Activated naive CD4-positive, alpha-beta T cell treated with anti-CD3 and anti-CD28 coated beads, Interleukin-2, amount 10 ng/mL, durations not matched to agents 7 days and 5 days (primary cell): ENCODE measurements around the gene TBC1D8.
"Not testable (repeated sequence)": the region's sequence is repeated elsewhere in the genome, so short reads cannot be mapped to it uniquely, and the experiment has no call there.

Experiments used
- CTCF ChIA-PET: fragments of 350-600 bp; sonication (Branson Sonifier 250); formaldehyde crosslinking; loops from one replicate; lab custom pipeline; 2021; ENCODE audit warnings: antibody characterized with exemption; lab: Charles Lee
- DNase-seq: peaks from one replicate; pipeline ENCODE4 v3.0.0-alpha.2; 2020
- H3K27ac Mint-ChIP-seq: one replicate; pipeline ENCODE4 v1.8.0; 2021; ENCODE audit warnings: mild to moderate bottlenecking, moderate library complexity, mixed read lengths
- H3K27me3 Mint-ChIP-seq: one replicate; pipeline ENCODE4 v1.8.0; 2021; ENCODE audit warnings: mild to moderate bottlenecking, mixed read lengths
- H3K36me3 Mint-ChIP-seq: one replicate; pipeline ENCODE4 v1.8.0; 2021; ENCODE audit warnings: mixed read lengths
- H3K4me1 Mint-ChIP-seq: one replicate; pipeline ENCODE4 v1.8.0; 2021; ENCODE audit warnings: mixed read lengths
- H3K4me3 Mint-ChIP-seq: one replicate; pipeline ENCODE4 v1.8.0; 2021; ENCODE audit warnings: mild to moderate bottlenecking, moderate library complexity, mixed read lengths
- H3K9me3 Mint-ChIP-seq: one replicate; pipeline ENCODE4 v1.8.0; 2021; ENCODE audit warnings: mixed read lengths

The TBC1D8 gene

DNA sequence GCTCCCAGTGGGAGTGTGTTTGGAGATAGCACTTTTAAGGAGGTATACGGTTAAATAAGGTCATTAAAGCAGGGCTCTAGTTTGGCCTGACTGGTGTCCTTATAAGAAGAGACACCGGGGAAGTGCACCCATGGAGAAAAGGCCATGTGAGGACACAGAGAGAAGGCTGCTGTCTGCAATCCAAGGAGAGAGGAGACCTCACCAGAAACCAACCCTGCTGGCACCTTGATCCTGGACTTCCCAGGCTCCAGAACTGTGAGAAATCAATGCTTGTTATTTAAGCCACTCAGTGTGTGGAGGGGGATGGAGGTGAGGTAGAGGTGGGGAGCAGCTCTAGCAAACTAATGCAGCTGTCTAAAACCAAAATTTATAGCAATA lies 87.1 kb downstream of the TBC1D8 start:
- no peak for DNase-seq
- Mint-ChIP-seq H3K4me3 (no peak overlapping the region), H3K27me3 (no peaks in the 10 kb centered on the region), H3K27ac (no peak overlapping the region), H3K36me3 (no peaks in the 10 kb centered on the region), H3K9me3 (no peaks in the 10 kb centered on the region), H3K4me1 (no peaks in the 10 kb centered on the region)
- CTCF ChIA-PET: no interaction called here

- no peaks in the 10 kb centered on the region for H3K27me3 Mint-ChIP-seq
- CTCF ChIA-PET: interaction anchor here (0.6 to 0.9 kb wide), 2 partner anchors 12 to 51 kb away, joined by 3 read pairs; no protein-coding TSS in a partner anchor
- H3K27ac Mint-ChIP-seq: no peak overlapping the region
- no peaks in the 10 kb centered on the region for H3K36me3 Mint-ChIP-seq
- H3K4me3 Mint-ChIP-seq: no peak overlapping the region
- no peak for DNase-seq
- no peaks in the 10 kb centered on the region for H3K9me3 Mint-ChIP-seq
- H3K4me1 Mint-ChIP-seq: no peaks in the 10 kb centered on the region
These were observed 87.6 kb downstream of the TBC1D8 start for GRCh38 chr2:101063352-101064124.

- Mint-ChIP-seq H3K9me3 (no peaks in the 10 kb centered on the region), H3K27me3 (no peaks in the 10 kb centered on the region), H3K27ac (no peak overlapping the region), H3K4me1 (no peaks in the 10 kb centered on the region), H3K36me3 (no peaks in the 10 kb centered on the region), H3K4me3 (no peak overlapping the region)
- DNase-seq: no peak
- CTCF ChIA-PET: no interaction called here
These were observed 92.8 kb downstream of the TBC1D8 start for GRCh38 chr2:101058386-101058785.

DNA sequence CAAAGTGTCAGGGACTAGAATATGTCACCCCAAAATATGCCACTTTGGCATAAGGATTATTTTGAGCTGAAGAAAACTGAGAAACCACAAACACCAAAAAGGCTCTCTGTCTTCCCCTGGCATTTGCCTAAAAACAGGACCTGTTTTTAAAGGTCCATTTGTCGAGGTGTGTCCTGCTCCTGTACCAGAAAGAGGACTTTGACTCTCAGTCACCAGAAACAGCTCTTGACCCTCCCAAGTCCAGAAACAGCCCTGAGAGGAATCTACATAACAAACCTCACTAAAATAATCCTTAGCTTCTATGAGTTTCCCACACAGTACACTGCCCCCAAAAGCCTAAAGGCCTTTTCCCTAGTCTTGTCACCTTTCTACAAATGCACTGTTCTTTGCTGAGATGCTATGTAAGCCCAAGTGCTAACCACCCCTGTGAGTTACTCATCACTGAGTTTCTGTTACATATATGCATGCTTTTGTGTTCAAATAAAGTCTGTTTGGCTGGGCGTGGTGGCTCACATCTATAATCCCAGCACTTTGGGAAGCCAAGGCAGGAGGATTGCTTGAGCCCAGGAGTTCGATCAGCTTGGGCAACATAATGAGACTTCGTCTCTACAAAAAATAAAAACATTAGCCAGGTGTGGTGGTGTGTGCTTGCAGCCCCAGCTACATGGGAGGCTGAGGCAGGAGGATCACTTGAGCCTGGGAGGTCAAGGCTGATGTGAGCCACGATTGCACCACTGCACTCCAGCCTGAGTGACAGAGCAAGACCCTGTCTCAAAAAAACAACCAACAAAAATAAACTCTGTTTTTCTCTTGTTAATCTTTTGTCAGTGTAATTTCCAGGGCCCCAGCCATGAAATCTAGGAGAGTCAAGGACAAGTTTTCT lies 93.9 kb downstream of the TBC1D8 start:
- no peak for DNase-seq
- H3K9me3 Mint-ChIP-seq: no peaks in the 10 kb centered on the region
- no peaks in the 10 kb centered on the region for H3K27me3 Mint-ChIP-seq
- no peak overlapping the region for H3K27ac Mint-ChIP-seq
- no peaks in the 10 kb centered on the region for H3K4me1 Mint-ChIP-seq
- no peak overlapping the region for H3K4me3 Mint-ChIP-seq
- CTCF ChIA-PET: no interaction called here
- no peaks in the 10 kb centered on the region for H3K36me3 Mint-ChIP-seq

DNA sequence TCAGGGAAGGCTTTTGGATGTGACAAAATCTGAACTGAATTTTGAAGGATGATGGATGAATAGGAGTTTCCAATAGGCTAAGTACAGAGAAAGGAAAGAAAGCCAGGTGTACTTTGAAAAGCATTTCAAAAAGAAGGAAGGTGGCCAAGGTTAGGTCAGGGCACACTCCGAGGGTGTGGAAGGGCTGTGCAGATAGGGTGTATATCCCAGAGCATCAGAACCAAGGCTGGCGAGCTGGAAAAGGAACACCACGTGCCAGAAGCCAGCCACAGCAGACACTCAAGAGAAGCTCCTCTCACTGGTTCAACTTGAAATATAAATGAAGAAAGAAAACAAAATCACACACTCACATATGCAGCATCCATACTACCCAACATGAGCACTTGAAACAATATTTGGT lies 98.1 kb downstream of the TBC1D8 start:
- CTCF ChIA-PET: no interaction called here
- Mint-ChIP-seq H3K4me1 (no peaks in the 10 kb centered on the region), H3K9me3 (no peaks in the 10 kb centered on the region), H3K4me3 (no peak overlapping the region), H3K27me3 (no peaks in the 10 kb centered on the region), H3K27ac (no peak overlapping the region), H3K36me3 (no peaks in the 10 kb centered on the region)
- no peak for DNase-seq

- Mint-ChIP-seq H3K9me3 (no peaks in the 10 kb centered on the region), H3K27ac (no peak overlapping the region), H3K4me1 (no peaks in the 10 kb centered on the region), H3K27me3 (no peaks in the 10 kb centered on the region), H3K4me3 (no peak overlapping the region), H3K36me3 (no peaks in the 10 kb centered on the region)
- DNase-seq: no peak
- CTCF ChIA-PET: interaction anchor here (1.1 kb wide), 1 partner anchor 11 kb away, joined by 3 read pairs; no protein-coding TSS in a partner anchor
These were observed 99.0 kb downstream of the TBC1D8 start for GRCh38 chr2:101052147-101052546.

DNA sequence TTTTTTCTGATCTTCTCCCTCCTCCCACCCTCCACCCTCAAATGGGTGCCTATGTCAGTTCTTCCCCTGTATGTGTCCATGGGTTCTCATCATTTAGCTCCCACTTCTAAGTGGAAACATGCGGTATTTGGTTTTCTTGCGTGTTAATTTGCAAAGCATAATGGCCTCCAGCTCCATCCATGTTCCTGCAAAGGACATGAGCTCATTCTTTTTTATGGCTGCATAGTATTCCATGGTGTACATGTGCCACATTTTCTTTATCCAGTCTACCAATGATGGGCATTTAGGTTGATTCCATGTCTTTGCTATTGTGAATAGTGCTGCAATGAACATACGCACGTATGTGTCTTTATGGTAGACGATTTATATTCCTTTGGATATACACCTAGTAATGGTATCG lies 100.3 kb downstream of the TBC1D8 start:
- H3K27me3 Mint-ChIP-seq, H3K36me3 Mint-ChIP-seq, H3K4me3 Mint-ChIP-seq, DNase-seq, H3K27ac Mint-ChIP-seq, H3K4me1 Mint-ChIP-seq, H3K9me3 Mint-ChIP-seq: not testable (repeated sequence)
- CTCF ChIA-PET: interaction anchor here (1.1 kb wide), 1 partner anchor 12 kb away, joined by 3 read pairs; no protein-coding TSS in a partner anchor

- CTCF ChIA-PET: no interaction called here
- H3K27ac Mint-ChIP-seq: no peak overlapping the region
- H3K36me3 Mint-ChIP-seq: no peaks in the 10 kb centered on the region
- no peaks in the 10 kb centered on the region for H3K4me1 Mint-ChIP-seq
- no peaks in the 10 kb centered on the region for H3K9me3 Mint-ChIP-seq
- no peak for DNase-seq
- H3K27me3 Mint-ChIP-seq: peaks cover 10% of the 10 kb centered on the region
- no peak overlapping the region for H3K4me3 Mint-ChIP-seq
These were observed 102.4 kb downstream of the TBC1D8 start for GRCh38 chr2:101048756-101049155.

DNA sequence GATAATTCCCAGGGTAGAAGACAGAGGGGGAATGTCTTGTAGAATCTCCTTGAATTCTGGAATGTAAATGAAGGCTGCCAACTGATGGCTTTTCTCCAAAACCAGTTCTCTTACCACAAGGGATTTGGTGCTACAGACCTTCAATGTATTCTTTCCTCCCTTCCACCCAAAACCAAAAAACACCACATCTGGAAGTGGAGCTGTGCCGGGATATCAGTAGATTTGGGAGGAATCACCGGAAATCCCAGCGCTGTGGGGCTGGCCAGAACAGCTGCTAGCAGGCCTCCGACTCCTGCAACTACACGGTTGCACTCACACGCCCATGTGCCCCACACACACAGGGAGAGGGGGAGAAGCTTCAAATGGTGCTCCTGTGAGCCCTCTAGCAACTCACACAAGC lies 103.4 kb downstream of the TBC1D8 start:
- Mint-ChIP-seq H3K4me1 (no peaks in the 10 kb centered on the region), H3K36me3 (no peaks in the 10 kb centered on the region), H3K4me3 (no peak overlapping the region), H3K9me3 (no peaks in the 10 kb centered on the region), H3K27ac (no peak overlapping the region), H3K27me3 (peaks cover 17% of the 10 kb centered on the region)
- CTCF ChIA-PET: no interaction called here
- no peak for DNase-seq

DNA sequence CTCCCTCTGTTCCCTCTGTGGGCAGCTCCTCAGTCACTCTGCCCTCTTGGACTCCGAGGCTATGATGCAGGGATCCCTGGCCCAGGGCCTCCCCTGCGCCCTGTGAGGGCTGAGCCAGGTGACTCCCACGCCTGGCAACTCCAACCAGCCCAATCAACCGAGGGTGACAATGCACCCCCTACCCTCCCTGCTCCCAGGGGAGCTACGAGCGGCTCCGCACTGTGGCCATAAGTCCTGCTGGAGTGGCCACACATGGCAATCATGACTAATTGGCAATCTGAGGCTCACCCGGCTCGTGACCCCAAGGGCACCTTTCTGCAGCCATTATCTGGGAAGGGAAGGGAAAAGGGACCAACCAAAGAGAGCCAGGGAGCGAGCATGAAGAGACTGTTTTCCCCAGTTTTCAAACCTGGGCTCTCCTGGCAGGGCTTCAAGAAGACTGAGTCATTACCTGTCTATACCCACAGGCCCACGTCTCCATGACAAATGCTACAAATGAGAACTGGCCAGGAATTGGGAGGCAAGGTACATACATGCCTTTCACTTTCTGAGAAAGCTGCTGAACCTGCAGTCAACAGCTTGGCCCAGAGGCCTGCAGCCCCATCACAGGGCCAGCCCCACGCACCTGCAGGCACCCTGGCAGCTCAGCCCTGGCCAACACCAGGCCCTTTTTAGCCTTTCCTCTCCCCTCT lies 104.0 kb downstream of the TBC1D8 start:
- Mint-ChIP-seq H3K4me3 (no peak overlapping the region), H3K36me3 (no peaks in the 10 kb centered on the region), H3K27ac (no peak overlapping the region), H3K9me3 (no peaks in the 10 kb centered on the region), H3K27me3 (peaks cover 18% of the 10 kb centered on the region), H3K4me1 (no peaks in the 10 kb centered on the region)
- no peak for DNase-seq
- CTCF ChIA-PET: no interaction called here

DNA sequence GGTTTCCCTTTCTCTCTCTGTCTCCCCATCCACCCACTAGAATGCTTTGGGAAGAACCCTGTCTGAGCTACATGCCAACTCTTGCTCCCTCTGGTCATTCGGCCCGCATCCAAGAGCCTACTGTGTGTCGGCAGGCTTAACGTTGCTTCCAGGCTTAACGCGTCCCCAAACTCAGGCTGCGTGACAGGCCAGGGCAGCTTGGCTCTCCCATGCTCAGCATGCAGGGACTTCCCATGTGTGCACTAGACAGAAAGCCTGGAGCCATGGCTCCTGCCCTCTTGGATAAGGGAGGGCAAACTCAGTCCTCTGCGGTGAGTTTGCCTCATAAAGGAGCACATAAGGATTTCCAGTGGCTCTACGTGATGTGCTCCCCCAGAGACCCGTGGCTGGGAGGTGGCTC lies 105.9 kb downstream of the TBC1D8 start:
- H3K4me1 Mint-ChIP-seq: no peaks in the 10 kb centered on the region
- CTCF ChIA-PET: no interaction called here

GRCh38 chr2:101041413-101041812 lies 109.8 kb downstream of the TBC1D8 start:
- no peaks in the 10 kb centered on the region for H3K9me3 Mint-ChIP-seq
- DNase-seq: no peak
- CTCF ChIA-PET: no interaction called here
- no peak overlapping the region for H3K4me3 Mint-ChIP-seq
- H3K27me3 Mint-ChIP-seq: peaks cover 23% of the 10 kb centered on the region
- no peak overlapping the region for H3K27ac Mint-ChIP-seq
- no peaks in the 10 kb centered on the region for H3K4me1 Mint-ChIP-seq
- no peaks in the 10 kb centered on the region for H3K36me3 Mint-ChIP-seq

More for the DNA sequence above, 105.9 kb downstream of the TBC1D8 start:
- no peaks in the 10 kb centered on the region for H3K36me3 Mint-ChIP-seq
- no peak overlapping the region for H3K4me3 Mint-ChIP-seq
- H3K27ac Mint-ChIP-seq: no peak overlapping the region
- no peaks in the 10 kb centered on the region for H3K9me3 Mint-ChIP-seq
- peaks cover 18% of the 10 kb centered on the region for H3K27me3 Mint-ChIP-seq
- DNase-seq: no peak

DNA sequence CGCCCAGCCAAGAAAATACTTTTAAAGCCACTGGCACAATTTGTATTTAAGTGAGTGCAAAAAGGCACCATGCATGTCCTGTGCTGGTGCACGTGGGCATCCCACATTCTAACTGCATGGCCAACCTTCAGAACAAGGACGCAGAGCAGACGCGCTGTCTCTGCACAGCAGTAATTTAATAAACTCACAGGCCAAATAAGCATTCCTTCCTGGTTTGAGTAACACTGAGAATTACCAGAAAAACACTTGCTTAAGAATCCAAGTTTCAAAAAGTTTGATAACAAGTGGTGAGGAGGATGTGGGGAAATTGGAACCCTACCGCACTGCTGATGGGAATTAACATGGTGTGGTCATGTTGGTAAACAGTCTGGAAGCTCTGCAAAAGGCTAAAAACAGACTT lies 110.4 kb downstream of the TBC1D8 start:
- Mint-ChIP-seq H3K4me3 (no peak overlapping the region), H3K27me3 (peaks cover 19% of the 10 kb centered on the region), H3K9me3 (no peaks in the 10 kb centered on the region), H3K4me1 (no peaks in the 10 kb centered on the region), H3K36me3 (no peaks in the 10 kb centered on the region), H3K27ac (no peak overlapping the region)
- DNase-seq: no peak
- CTCF ChIA-PET: no interaction called here

GRCh38 chr2:101040072-101040471 lies 111.1 kb downstream of the TBC1D8 start:
- Mint-ChIP-seq H3K9me3 (no peaks in the 10 kb centered on the region), H3K27me3 (peaks cover 19% of the 10 kb centered on the region), H3K4me3 (no peak overlapping the region), H3K27ac (no peak overlapping the region), H3K4me1 (no peaks in the 10 kb centered on the region), H3K36me3 (no peaks in the 10 kb centered on the region)
- CTCF ChIA-PET: no interaction called here
- DNase-seq: no peak
